HG02798 (cell line): ENCODE results near the gene POLR3H.
"Not testable (repeated sequence)": the region's sequence is repeated elsewhere in the genome, so short reads cannot be mapped to it uniquely, and the experiment has no call there.

ENCODE experiments used
- ATAC-seq: cut with Tn5 transposase; IDR thresholded peaks from one replicate; pipeline ENCODE4 v1.9.1; 2021; ENCODE audit warnings: mild to moderate bottlenecking; ENCODE audit not compliant: unreplicated experiment, poor library complexity

Gene POLR3H, protein sequence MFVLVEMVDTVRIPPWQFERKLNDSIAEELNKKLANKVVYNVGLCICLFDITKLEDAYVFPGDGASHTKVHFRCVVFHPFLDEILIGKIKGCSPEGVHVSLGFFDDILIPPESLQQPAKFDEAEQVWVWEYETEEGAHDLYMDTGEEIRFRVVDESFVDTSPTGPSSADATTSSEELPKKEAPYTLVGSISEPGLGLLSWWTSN

DNA sequence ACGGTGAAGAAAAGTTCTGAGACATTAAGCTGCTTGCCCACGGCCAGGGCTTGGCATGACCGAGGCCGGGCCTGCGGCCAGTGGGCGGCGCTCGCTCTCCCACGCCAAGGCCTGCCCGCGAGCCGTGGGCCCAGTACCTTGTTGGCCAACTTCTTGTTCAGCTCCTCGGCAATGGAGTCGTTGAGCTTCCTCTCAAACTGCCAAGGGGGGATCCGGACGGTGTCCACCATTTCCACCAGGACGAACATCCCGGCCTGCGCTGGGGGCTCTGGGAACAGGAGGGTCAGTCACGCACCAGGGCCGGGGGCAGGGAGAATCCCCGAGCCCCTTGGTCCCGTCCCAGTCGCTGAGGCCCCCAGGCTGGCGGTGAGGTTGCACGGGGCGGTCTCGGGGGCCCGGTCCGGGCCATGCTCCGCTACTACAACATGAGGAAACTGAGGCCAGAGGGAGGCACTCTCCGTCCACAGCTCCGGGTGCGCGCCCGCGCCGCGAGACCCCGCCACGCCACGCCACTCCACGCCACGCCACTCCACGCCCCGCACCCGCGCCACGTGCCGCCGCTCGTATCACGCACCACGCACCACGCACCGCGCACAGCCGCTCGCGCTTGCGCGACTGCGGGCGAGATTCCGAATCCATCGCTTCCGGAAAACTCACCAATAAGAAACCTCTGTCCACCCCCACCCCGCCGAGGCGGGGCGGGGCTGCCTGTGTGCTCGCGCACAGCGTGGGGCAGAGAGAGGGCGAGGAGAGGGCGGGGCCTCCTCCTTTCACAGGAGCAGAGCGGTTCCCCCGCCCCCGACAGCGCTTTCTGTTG, at the start of gene POLR3H:
Gene POLR3H (minus strand): TSS at position 617 of the 817 bp plus-strand sequence. CDS start 369 bp downstream, at position 248.
- peak; percentile 96 for ATAC-seq

DNA sequence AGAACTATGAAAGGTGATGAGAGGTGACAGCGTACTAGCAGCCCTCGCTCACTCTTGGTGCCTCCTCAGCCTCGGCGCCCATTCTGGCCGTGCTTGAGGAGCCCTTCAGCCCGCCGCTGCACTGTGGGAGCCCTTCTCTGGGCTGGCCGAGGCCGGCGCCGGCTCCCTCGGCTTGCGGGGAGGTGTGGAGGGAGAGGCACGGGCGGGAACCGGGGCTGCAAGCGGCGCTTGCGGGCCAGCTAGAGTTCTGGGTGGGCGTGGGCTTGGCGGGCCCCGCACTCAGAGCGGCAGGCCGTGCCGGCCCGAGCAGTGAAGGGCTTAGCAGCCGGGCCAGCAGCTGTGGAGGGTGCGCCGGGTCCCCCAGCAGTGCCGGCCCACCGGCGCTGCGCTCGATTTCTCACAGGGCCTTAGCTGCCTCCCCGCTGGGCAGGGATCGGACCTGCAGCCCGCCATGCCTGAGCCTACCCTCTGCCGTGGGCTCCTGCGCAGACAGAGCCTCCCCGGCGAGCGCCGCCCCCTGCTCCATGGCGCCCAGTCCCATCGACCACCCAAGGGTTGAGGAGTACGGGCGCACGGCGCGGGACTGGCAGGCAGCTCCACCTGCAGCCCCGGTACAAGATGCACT, 49.2 kb upstream of the POLR3H start:
- not testable (repeated sequence) for ATAC-seq

DNA sequence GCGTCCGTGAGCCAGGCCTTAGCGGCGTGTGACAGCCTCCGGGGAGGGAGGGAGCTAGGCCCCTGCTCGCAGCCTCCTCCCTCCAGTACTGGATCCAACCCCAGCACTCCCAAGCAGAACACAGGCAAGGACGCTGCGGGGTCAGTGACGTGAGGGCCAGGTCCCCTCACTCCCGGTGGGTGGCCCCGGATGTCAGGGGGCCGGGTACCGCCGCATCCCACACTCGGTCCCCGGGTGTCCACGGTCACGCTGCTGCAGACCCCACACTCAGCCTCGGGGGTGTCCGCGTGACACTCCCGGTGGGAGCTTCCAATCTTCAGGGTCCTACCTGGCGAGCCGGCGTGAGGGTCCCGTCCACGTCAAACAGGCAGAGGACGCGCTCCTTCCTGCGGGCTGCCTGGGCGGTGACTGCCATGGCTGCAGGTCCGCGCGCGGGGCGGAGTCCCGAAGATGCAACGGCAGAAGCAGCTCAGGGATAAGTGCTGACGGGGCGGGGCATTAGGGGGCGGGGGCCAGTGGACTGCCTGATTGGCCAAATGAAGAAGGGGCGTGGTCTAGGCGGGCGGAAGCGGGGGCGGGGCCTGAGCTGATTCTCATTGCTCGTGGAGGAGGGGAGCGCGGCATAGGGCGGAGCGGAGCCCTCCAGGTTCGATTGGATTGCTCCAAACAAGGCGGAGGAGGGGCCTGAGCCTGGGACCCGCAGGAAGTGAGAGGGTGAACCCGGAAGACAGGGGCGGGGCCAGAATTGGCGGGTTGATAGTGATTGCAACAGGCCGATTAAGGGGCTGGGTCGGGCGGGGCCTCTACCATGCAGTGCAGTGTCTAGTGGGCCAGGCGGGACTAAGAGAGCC, 45.3 kb upstream of the POLR3H start, which contains the start of gene PMM1:
Gene PMM1 (minus strand): TSS at position 450 of the 851 bp plus-strand sequence. CDS start 35 bp downstream, at position 415.
- peak; percentile 96 for ATAC-seq

DNA sequence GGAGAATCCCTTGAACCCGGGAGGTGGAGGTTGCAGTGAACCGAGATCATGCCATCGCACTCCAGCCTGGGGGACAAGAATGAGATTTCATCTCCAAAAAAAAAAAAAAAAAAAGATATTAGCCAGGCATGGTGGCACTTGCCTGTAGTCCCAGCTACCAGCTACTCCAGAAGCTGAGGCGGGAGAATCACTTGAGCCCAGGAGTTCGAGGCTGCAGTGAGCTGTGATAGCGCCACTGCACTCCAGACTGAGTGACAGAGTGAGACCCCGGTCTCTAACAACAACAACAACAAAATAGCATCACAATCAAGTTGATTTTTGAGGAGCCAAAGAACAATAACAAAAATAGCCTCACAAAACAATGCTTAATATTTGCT, 43.1 kb upstream of the POLR3H start:
- no peak for ATAC-seq

DNA sequence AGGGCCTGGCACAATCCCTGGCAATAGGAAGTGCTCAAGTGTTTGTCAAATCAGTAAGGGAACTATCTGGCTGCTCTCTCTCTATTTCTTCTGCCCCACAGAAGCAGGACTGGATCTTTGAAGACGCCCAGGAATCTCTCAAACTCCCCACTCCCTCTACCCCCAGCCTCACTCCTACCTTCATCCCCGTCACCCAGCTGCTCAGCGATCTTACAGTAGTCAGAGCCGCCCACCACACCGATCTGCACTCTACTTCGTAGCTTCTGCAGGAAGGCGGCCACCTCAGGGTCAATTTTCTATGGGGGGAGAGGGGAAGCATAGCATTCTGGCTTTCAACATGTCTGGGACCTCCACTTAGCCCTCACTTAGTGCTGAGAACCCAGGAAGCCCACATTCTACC, 41.6 kb upstream of the POLR3H start:
- no peak for ATAC-seq

DNA sequence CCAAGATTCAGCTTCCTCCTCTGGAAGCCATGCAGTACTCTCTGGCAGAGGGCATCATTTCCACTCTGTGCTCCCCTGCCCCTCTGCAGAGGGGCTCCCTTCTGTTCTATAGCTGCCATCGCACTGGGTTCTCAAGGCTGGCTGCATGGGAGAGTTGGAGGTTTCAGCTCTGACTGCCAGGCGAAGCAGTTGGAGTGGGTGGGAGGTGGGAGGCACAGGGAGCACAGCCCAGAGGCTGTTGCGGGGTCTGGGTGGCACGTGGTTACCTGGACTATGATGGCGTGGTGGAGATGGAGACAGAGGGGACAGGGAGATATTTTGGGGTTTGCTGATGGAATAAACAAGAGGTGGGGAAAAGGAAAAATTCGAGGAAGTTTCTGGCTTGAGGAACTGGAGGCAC, 40.6 kb upstream of the POLR3H start:
- no peak for ATAC-seq

DNA sequence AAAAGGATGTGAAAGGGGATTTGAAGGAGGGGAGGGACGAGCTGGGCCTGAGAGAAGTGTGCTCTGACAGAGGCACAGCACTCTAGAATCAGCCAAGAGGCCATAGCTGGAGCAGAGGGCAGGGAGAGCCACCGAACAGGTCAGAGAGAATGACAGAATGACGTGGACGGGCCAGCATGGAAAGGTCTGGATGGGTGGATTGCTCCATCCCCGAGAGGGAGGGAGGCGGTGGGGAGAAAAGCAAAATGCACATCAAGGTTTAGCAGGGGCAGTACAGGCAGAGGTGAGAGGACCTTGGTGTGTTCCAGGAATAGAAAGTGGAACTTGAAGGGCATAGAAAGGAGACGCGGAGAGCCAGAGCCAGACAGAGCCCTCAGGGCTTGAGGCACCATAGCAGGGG, 38.4 kb upstream of the POLR3H start:
- no peak for ATAC-seq

DNA sequence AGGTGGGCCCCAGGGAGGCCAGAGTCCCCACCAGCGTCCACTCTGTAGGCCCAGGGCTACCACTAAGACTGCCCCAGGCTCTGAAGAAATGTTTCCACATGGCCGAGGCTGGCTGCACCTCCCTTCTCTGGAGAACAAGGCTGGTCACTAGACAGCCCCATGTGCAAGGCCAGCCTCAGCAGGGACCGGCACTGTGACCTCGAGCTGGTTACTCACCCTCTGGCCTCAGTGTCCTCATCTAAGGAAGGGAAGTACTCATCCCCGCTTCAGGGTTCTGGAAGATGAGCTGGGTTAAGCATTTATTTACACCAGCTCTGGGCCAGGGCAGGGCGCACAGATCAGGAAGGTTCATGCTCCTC, 35.7 kb upstream of the POLR3H start:
- ATAC-seq = no peak

DNA sequence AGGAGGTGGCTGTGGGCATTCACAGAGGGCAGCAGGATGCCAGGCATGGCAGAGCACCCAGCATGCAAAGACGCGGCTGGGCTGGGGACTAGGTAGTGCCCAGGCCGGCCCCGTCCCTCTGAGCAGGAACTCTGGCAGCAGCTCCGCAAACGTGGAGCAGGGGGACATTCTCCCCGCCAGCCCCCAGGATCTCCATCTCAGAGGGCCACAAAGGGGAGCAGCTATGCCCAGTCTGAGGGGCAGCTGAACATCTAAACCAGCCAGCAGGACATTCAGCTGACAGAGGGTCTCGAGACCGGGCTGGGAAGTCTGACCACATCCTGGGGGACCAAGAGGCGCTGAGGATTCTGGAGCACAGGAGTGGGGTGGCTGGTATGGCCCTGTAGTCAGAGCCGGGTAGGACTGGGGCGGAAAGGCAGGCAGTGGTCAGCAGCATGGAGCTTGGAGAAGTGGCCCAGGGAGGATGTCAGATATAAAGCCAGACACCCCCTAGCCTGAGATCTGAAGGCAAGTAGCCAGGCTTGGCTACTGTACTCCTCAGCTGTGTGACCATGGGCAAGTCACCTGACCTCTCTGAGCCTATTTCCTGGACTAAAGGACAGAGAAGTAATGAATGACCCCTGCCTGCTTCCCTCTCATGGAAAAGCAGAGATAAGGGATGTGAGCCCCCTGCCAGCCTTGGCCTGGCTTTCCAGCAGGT, 35.2 kb upstream of the POLR3H start:
- no peak for ATAC-seq

DNA sequence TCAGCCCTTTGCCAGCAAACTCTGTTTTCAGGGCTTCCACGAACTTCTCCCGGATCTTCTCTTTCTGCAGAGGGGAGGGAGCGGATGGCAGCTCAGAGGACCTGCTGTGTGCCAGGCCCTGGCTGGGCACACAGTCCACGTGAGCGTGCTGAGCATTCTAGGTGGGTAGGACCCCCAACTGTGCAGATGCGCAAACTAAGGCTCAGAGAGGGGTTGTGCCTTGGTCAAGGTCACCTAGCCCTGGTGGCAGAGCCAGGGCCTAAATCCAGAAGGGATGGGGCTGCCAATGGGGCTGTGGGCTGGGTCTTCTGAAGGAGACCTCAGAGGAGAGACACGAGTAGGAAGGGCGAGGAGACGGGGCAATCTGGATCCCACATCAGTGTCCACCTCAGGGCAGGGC, 34.5 kb upstream of the POLR3H start:
- ATAC-seq = no peak

DNA sequence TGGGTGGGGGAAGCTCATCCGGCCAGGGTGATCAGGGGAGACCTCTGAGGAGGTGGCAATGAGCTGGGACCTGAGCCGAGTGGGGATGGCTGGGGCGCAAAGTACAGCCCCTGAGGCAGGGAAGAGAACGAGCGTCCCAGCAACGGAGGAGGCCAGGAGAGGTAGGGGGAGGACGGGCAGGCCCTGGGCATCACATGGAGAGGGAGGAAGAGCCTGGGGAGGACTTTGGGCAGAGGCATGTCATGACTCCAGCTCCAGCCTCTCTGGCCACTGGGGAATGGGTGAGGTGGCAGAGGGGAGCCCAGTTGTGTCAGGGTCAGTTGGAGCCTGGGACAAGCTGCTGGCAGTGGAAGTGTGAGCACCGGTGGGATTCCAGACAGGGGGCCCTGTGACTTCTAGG, 33.8 kb upstream of the POLR3H start:
- ATAC-seq = no peak

DNA sequence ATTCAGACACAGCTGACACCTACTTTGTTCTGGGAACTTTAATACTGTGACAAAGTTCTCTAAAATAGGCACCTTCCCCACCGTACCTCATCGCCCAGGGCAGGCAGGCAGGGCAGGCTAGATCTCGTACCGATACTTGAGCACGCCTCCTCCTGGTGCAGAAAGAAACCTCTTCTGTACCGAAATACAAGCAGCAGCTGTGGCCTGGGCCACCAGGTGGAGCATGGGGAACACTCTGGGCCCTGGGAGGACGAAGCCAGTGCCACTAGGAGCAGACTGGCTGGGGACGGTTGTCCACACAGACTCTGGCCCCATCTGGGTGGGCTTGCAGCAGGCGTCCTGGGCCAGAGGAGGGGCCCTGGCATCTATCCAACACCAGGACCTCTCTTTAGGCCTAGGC, 32.6 kb upstream of the POLR3H start:
- no peak for ATAC-seq

DNA sequence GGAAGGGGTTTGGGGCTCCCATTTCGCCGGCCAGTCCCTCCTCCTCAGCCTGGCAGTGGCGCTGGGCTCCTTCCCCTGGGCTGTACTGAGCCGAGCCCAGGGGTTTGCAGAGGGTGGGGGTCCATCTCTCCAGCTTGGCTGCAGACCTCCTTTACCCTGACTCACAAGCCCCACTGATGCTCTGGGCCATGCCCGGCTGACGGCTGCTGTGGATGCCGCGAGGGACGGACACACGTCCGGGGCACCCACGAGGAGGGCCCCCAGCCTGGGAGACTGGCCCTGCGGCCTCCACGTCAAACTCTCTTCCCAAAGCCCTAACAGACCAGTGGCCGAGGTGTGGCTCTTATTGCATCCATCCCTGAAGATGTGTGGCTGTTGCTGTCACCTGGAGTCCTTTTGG, 31.3 kb upstream of the POLR3H start:
- ATAC-seq = no peak

DNA sequence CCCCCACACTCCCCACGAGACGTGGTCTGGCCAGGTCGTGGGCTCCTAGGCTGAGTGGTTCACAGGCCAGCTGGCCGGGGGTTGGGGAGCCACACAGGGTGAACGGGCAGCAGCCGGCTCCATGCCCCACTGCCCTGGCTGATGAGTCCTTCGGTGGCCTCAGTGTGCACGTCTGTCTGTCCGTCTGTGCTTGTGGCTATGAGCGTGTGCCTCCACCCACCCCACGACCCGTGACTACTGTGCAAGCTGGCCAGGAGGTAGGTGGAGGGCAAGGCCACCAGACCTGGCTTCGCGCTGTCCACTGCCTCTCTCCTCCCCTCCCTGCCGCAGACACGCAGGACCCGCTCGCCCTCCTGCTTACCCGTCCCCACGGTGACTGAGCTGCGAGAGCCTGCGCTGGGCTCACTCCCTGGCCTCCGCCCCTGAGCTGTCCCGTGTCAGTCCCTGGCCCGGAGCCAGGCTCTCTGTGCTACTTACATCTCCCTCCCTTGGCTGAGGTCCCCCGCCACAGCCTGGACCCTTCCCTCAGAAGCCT, 30.6 kb upstream of the POLR3H start:
- no peak for ATAC-seq

DNA sequence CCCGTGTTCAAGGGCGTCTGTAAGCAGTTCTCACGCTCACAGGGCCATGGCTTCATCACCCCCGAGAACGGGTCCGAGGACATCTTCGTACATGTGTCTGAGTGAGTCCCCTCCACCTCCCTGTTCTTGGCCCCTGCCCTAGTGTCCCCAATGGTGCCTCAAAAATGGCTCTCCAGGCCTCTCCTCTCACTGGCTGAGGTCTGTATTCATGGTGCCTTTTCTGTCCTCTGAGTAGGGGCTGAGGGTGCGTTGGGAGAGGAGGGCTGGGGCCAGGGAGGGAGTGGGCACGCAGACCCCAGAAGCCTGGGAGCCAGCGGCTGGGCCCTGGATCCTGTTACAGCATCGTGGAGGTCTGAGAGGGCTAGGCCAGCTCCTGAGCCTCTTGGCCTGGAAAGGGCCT, 29.4 kb upstream of the POLR3H start:
- no peak for ATAC-seq

DNA sequence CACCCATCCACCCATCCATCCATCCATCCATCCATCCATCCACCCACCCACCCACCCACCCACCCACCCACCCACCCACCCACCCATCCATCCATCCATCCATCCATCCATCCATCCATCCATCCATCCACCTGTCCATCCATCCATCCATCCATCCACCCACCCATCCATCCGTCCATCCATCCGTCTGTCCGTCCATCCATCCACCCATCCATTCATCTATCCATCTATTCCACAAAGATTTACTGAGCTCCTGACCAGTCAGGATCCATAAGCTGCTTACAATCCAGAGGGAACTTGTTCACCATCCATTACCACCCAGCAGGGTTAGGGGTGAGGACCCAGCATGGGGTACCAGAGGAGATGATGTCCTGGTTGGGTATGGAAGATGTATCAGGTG, 28.0 kb upstream of the POLR3H start:
- not testable (repeated sequence) for ATAC-seq

DNA sequence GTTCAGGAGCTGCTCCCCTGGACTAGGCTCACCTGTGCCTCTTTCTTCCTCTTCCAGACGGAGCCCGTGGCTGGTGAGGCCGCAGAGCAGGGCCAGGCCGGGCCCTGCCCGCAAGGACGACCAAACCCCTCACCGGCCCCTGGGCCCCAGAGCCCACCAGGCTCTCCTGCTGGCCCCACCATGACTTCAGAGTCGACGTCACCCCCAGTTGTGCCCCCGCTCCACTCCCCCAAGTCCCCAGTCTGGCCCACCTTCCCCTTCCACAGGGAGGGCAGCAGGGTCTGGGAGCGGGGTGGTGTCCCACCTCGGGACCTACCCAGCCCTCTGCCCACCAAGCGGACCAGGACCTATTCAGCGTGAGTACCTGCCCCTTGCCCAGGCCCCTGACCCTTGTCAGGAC, 27.5 kb upstream of the POLR3H start:
- no peak for ATAC-seq

DNA sequence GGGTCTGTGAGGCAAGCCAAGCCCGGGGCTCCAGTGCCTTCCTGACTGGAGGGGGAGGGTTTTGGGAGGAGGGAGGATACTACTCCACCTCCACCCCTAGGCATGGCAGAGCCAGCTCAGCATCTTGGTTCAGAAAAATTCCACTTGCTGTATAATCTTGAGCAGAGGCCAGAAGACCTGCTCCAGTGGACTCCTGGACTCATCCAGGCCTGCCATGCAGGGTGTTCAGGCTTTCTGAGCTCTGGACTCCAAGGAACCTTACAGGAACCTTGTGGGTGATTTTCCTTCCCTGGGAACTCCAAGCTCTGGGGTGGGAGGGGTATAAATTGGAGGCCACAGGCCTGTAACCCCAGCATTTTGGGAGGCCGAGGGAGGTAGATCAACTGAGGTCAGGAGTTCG, 26.0 kb upstream of the POLR3H start:
- ATAC-seq = no peak

DNA sequence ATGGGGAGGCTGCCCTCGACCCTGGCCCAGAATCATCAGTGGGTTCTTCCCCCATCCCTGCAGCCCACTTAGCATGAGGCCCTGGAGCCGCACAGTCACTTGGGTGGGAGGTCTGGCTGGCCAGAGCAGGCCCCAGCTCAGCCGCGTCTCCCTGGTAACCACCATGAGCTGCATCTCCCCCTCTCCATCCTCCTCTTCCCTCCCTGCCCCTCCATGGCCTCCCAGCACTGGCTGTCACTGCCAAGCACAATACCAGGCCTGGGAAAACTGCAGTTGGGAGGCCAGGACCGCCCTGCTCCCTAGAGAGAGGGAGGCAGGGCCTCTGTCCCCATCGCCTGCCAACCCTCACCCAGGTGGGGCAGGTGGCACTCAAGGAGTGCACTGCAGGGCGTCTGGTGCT, 24.5 kb upstream of the POLR3H start:
- no peak for ATAC-seq

DNA sequence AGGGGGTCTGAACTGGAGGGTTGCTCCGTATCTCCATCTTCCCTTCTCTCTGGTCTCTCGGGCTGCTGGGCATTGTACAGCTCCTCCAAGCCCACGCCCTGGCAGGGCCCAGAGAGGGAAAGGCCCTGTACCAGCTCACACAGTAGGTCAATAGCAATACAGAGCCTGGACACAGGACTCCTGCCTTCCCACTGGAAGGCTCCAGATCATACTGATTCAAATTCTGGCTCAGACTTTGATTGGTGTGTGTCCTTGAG, 23.2 kb upstream of the POLR3H start:
- ATAC-seq = no peak
